Measurements from ENCODE around the gene FOXP2.

- TF ChIP-seq POLR2A (IDR thresholded peaks at IDR 0.05) (no peak), CTCF (IDR thresholded peaks at IDR 0.05) (no peak)
Measured at GRCh38 chr7:114508086-114508485, 93.5 kb downstream of the FOXP2 start.

Measured in ovary (tissue), 3 donors.